Choroid plexus epithelial cell (primary cell): Measurements from ENCODE around the gene AKAP4.
A peak's percentile ranks its signal among the peaks of the same experiment; 100 is the strongest.

Source experiments
- DNase-seq: peaks from one replicate; pipeline ENCODE4 v3.0.0-alpha.2; 2010; ENCODE audit warnings: low read depth
- H3K4me3 ChIP-seq: 2 replicates; pipeline ENCODE4 v1.5.1; 2011; ENCODE audit warnings: low read depth, mild to moderate bottlenecking, control low read depth, low read length, moderate library complexity
- TF ChIP-seq, protein P1 (sequence below): conservative IDR thresholded peaks from 2 replicates; pipeline ENCODE4 v1.5.1; 2011; ENCODE audit warnings: low read depth, mild to moderate bottlenecking, control low read depth, inconsistent platforms, low read length, moderate library complexity

Gene AKAP4

DNA sequence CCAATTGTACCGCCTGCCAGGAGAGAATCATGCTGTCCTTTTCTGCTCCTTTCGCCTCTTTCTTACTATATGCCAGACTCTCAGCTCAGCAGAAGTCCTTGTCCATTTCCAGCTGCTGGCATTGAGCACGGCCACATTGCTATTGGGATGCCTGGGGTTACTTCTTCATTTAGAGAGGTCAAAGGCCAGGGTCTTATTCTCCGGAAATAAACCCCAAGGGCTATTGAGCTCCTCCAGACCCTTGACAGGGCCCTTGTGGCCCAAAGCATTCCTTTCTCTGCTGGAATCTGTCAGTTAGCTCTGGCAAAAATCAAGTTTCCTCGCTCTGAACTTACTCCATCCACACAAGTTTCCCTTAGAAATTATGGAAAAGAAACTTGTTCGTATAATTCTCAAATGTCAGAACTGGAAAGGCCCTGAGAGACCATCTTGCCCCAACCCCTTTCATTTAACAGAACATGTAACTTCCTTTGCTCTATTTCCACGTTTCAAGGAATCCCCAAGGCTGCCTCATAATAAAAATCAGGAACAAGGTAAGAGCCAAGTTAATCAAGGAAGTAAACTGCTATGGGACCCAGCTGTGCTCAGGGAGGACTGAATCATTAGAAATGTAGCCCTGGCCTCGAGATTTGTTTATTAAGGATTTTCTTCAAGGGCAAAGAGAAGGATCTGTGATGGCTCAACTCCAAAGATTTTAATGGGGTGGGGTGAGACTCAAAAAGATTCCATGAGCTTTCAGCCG is 11.8 kb downstream of the AKAP4 start:
- TF ChIP-seq, protein P1, sequence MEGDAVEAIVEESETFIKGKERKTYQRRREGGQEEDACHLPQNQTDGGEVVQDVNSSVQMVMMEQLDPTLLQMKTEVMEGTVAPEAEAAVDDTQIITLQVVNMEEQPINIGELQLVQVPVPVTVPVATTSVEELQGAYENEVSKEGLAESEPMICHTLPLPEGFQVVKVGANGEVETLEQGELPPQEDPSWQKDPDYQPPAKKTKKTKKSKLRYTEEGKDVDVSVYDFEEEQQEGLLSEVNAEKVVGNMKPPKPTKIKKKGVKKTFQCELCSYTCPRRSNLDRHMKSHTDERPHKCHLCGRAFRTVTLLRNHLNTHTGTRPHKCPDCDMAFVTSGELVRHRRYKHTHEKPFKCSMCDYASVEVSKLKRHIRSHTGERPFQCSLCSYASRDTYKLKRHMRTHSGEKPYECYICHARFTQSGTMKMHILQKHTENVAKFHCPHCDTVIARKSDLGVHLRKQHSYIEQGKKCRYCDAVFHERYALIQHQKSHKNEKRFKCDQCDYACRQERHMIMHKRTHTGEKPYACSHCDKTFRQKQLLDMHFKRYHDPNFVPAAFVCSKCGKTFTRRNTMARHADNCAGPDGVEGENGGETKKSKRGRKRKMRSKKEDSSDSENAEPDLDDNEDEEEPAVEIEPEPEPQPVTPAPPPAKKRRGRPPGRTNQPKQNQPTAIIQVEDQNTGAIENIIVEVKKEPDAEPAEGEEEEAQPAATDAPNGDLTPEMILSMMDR: no peak
- no peak overlapping the region for H3K4me3 ChIP-seq
- DNase-seq: no peak

GRCh38 chrX:50183891-50184290 is 16.9 kb downstream of the AKAP4 start:
- TF ChIP-seq, protein P1: no peak

GRCh38 chrX:50180073-50180940 is 20.5 kb downstream of the AKAP4 start:
- TF ChIP-seq, protein P1: no peak
- DNase-seq: no peak
- H3K4me3 ChIP-seq: no peak overlapping the region

More at GRCh38 chrX:50183891-50184290, 16.9 kb downstream of the AKAP4 start:
- H3K4me3 ChIP-seq: no peak overlapping the region
- DNase-seq: no peak

DNA sequence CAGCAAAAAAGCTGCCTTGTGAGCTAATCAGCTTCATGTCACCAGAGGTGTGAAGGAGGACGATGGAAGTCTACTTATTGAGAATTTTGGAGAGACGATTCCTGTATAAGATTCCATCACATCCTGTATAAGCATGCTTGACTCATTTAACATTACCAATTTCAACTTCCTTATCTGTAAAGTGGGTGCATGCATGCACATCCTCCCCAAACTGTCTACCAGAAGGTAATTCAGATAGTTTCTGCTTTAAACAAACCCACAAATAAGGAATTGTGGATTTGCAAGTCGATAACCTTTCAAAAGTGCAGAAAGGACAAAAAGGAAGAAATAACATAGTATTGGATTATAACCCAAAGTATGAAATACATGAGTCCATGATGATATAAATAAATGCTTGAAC is 31.1 kb downstream of the AKAP4 start:
- no peak for DNase-seq
- TF ChIP-seq, protein P1: no peak
- no peak overlapping the region for H3K4me3 ChIP-seq

DNA sequence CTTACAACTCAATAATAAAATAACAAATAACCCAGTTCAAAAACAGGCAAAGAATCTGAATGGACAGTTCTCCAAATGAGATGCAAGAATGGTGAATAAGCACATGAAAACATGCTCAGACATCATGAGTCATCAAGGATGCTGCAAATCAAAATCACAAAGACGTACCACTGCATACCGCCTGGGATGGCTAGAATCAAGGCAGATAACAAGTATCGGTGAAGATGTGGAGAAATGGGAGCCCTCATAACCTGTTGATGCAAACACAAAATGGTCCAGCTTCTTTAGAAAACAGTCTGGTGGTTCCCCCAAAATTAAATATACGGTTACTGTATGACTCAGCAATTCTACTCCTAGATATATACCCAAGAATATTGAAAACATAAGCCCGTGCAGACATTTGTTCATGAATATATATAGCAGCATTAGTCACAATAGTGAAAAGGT is 32.5 kb downstream of the AKAP4 start:
- TF ChIP-seq, protein P1: no peak
- H3K4me3 ChIP-seq: no peak overlapping the region
- DNase-seq: peak; percentile 2

GRCh38 chrX:50167366-50167765 is 33.4 kb downstream of the AKAP4 start:
- DNase-seq: no peak
- TF ChIP-seq, protein P1: no peak
- no peak overlapping the region for H3K4me3 ChIP-seq
